HepG2 (cell line): ENCODE measurements around the gene PELI3. TPM values are rescaled to one million over a fixed set of nuclear protein-coding genes. Genes with fewer than 3 reads are reported as not detected.

Experiments
- ARID2 ChIP-seq: sonication (generic); formaldehyde crosslinking; IDR thresholded peaks from 2 replicates; pipeline ENCODE4 v1.8.1; 2022; ENCODE audit warnings: mild to moderate bottlenecking, missing genetic modification reagents, borderline replicate concordance
- CENPT ChIP-seq: sonication (generic); formaldehyde crosslinking; IDR thresholded peaks from 2 replicates; pipeline ENCODE4 v1.8.0; 2022; ENCODE audit warnings: low read depth, mild to moderate bottlenecking, moderate library complexity, missing genetic modification reagents
- EED ChIP-seq: sonication (generic); formaldehyde crosslinking; IDR thresholded peaks from 2 replicates; pipeline ENCODE4 v1.5.0; 2020; ENCODE audit warnings: mild to moderate bottlenecking, missing genetic modification reagents
- ELF4 ChIP-seq: sonication (generic); formaldehyde crosslinking; IDR thresholded peaks from 2 replicates; pipeline ENCODE4 v1.5.0; 2020; ENCODE audit warnings: missing genetic modification reagents, mild to moderate bottlenecking, moderate library complexity, borderline replicate concordance
- FOXA1 ChIP-seq, 2 experiments: fragments of 450-650 bp in 1 of 2; sonication (generic) in 1 of 2; formaldehyde crosslinking in 1 of 2; IDR thresholded peaks; 2 replicates each; pipeline versions ENCODE4 v1.4.0 to v1.6.1; 2016 to 2020; ENCODE audit warnings: missing genetic modification reagents in 1 of 2
- FOXK1 ChIP-seq: sonication (generic); formaldehyde crosslinking; IDR thresholded peaks from 2 replicates; pipeline ENCODE4 v1.4.0; 2020; ENCODE audit warnings: low read depth, missing genetic modification reagents, borderline replicate concordance
- GPBP1L1 ChIP-seq: sonication (generic); formaldehyde crosslinking; IDR thresholded peaks from 2 replicates; pipeline ENCODE4 v1.5.0; 2020; ENCODE audit warnings: mild to moderate bottlenecking, missing genetic modification reagents
- GTF2F1 ChIP-seq: fragments of 150-350 bp; IDR thresholded peaks from 2 replicates; pipeline ENCODE4 v1.6.1; 2014; ENCODE audit warnings: low read length
- MED13 ChIP-seq: sonication (generic); formaldehyde crosslinking; IDR thresholded peaks from 2 replicates; pipeline ENCODE4 v1.5.0; 2020; ENCODE audit warnings: missing genetic modification reagents
- NCOA5 ChIP-seq: sonication (generic); formaldehyde crosslinking; IDR thresholded peaks from 2 replicates; pipeline ENCODE4 v1.4.0; 2020; ENCODE audit warnings: missing genetic modification reagents
- RAD51 ChIP-seq: fragments of 450-650 bp; IDR thresholded peaks from 2 replicates; pipeline ENCODE4 v1.6.1; 2016; ENCODE audit warnings: borderline replicate concordance
- REPIN1 ChIP-seq: sonication (generic); formaldehyde crosslinking; IDR thresholded peaks from 2 replicates; pipeline ENCODE4 v1.8.0; 2022; ENCODE audit warnings: missing genetic modification reagents, low read depth, mild to moderate bottlenecking, borderline replicate concordance
- SOX5 ChIP-seq: IDR thresholded peaks from 2 replicates; pipeline ENCODE4 v1.6.1; 2016; ENCODE audit warnings: borderline replicate concordance
- WIZ ChIP-seq: sonication (generic); formaldehyde crosslinking; IDR thresholded peaks from 2 replicates; pipeline ENCODE4 v1.5.1; 2020; ENCODE audit warnings: mild to moderate bottlenecking, missing genetic modification reagents
- ZFP82 ChIP-seq: sonication (generic); formaldehyde crosslinking; IDR thresholded peaks from 2 replicates; pipeline ENCODE4 v1.5.1; 2020; ENCODE audit warnings: mild to moderate bottlenecking, missing genetic modification reagents, borderline replicate concordance
- ZKSCAN8 ChIP-seq: IDR thresholded peaks from 2 replicates; pipeline ENCODE4 v1.6.1; 2016; ENCODE audit warnings: borderline replicate concordance, missing genetic modification reagents, missing compliant biosample characterization
- ZNF225 ChIP-seq: sonication (generic); formaldehyde crosslinking; IDR thresholded peaks from 2 replicates; pipeline ENCODE4 v1.4.0; 2020; ENCODE audit warnings: mild to moderate bottlenecking, missing genetic modification reagents
- ZNF333 ChIP-seq: sonication (generic); formaldehyde crosslinking; IDR thresholded peaks from 2 replicates; pipeline ENCODE4 v1.4.0; 2020; ENCODE audit warnings: mild to moderate bottlenecking, missing genetic modification reagents, borderline replicate concordance
- ZNF431 ChIP-seq: sonication (generic); formaldehyde crosslinking; IDR thresholded peaks from 2 replicates; pipeline ENCODE4 v1.9.0; 2022; ENCODE audit warnings: missing genetic modification reagents, low read depth, mild to moderate bottlenecking, borderline replicate concordance
- ZNF589 ChIP-seq: sonication (generic); formaldehyde crosslinking; conservative IDR thresholded peaks from 2 replicates; pipeline ENCODE4 v1.8.0; 2022; ENCODE audit warnings: mild to moderate bottlenecking, moderate library complexity, missing genetic modification reagents
- ZNF776 ChIP-seq: sonication (generic); formaldehyde crosslinking; IDR thresholded peaks from 2 replicates; pipeline ENCODE4 v1.4.0; 2020; ENCODE audit warnings: mild to moderate bottlenecking, missing genetic modification reagents
- polyA plus RNA-seq, 8 experiments: library from polyadenylated mRNA; depleted of rRNA in 3 of 8; stranded (reverse) in 7 of 8; unstranded in 1 of 8; fragments of >200 nt; fragmentation: Illumina TruSeq in 4 of 8; extraction: Trizol in 4 of 8; gene quantifications; 2 replicates each; pipeline versions ENCODE4 v1.2.1 to v1.2.3, GENCODE V29; 2011 to 2016; ENCODE audit warnings: low read depth in 4 of 8, missing spikeins in 1 of 8, mixed read lengths in 1 of 8; ENCODE audit not compliant: insufficient read depth in 1 of 8
- total RNA-seq, 5 experiments: library from RNA; depleted of rRNA; stranded (reverse); fragments of >200 nt; fragmentation: Illumina TruSeq; extraction: Trizol; gene quantifications; 2 replicates each; pipeline ENCODE4 v1.2.3, GENCODE V29; 2016; ENCODE audit warnings: low read depth in 1 of 5
- TF ChIP-seq, protein P1 (sequence below): IDR thresholded peaks from 2 replicates; pipeline ENCODE4 v1.6.1; 2016; ENCODE audit warnings: missing genetic modification reagents, missing compliant biosample characterization
- TF ChIP-seq, protein P2 (sequence below): sonication (generic); formaldehyde crosslinking; IDR thresholded peaks from 2 replicates; pipeline ENCODE4 v1.4.0; 2020; ENCODE audit warnings: missing genetic modification reagents, borderline replicate concordance

PELI3 gene
- total and polyA plus RNA-seq, 2 of the 13 experiments (the other 11 are each of a cell fraction or from before 2014, with no cell fraction given) = 2.0 to 4.0 TPM

GRCh38 chr11:66438504-66439466 lies 27.9 kb upstream of the PELI3 start, which contains the start of gene MRPL11 (continued):
- TF ChIP-seq EED (CRISPR knock-in tag) (no peak), ZKSCAN8 (CRISPR knock-in tag) (no peak), ZFP82 (no peak), CENPT (CRISPR knock-in tag) (no peak), ZNF333 (no peak), FOXK1 (CRISPR knock-in tag) (0 out of 2 replicates have a peak, but pooled peaks have one; percentile 54), SOX5 (CRISPR knock-in tag) (no peak), ARID2 (CRISPR knock-in tag) (peak; percentile 50; the same call in 1 of the 2 replicates), FOXA1 (IDR thresholded peaks at IDR 0.05) (no peak), FOXA1 (CRISPR knock-in tag; IDR thresholded peaks at IDR 0.05) (peak; percentile 27; the same call in 1 of the 2 replicates), ZNF776 (CRISPR knock-in tag) (0 out of 2 replicates have a peak, but pooled peaks have one; percentile 27), MED13 (CRISPR knock-in tag) (no peak), RAD51 (no peak), WIZ (CRISPR knock-in tag) (no peak), ZNF225 (CRISPR knock-in tag) (no peak), NCOA5 (no peak), ZNF431 (no peak), GTF2F1 (no peak; the same call in 1 of the 2 replicates), REPIN1 (CRISPR knock-in tag) (no peak), GPBP1L1 (no peak), ZNF589 (CRISPR knock-in tag) (no peak), ELF4 (CRISPR knock-in tag) (no peak)
- TF ChIP-seq, protein P1, sequence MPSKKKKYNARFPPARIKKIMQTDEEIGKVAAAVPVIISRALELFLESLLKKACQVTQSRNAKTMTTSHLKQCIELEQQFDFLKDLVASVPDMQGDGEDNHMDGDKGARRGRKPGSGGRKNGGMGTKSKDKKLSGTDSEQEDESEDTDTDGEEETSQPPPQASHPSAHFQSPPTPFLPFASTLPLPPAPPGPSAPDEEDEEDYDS = no peak
- TF ChIP-seq, protein P2, sequence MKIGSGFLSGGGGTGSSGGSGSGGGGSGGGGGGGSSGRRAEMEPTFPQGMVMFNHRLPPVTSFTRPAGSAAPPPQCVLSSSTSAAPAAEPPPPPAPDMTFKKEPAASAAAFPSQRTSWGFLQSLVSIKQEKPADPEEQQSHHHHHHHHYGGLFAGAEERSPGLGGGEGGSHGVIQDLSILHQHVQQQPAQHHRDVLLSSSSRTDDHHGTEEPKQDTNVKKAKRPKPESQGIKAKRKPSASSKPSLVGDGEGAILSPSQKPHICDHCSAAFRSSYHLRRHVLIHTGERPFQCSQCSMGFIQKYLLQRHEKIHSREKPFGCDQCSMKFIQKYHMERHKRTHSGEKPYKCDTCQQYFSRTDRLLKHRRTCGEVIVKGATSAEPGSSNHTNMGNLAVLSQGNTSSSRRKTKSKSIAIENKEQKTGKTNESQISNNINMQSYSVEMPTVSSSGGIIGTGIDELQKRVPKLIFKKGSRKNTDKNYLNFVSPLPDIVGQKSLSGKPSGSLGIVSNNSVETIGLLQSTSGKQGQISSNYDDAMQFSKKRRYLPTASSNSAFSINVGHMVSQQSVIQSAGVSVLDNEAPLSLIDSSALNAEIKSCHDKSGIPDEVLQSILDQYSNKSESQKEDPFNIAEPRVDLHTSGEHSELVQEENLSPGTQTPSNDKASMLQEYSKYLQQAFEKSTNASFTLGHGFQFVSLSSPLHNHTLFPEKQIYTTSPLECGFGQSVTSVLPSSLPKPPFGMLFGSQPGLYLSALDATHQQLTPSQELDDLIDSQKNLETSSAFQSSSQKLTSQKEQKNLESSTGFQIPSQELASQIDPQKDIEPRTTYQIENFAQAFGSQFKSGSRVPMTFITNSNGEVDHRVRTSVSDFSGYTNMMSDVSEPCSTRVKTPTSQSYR (CRISPR knock-in tag) = no peak
